H1 (cell line): ENCODE results near the gene ABCC2. TPM values are rescaled to one million over a fixed set of nuclear protein-coding genes. Genes with fewer than 3 reads are reported as not detected.

Experiments used
- CTCF ChIA-PET: fragments of 300-600 bp; sonication (Branson Sonifier 250); formaldehyde crosslinking; loops from one replicate; lab custom pipeline; 2021; ENCODE audit not compliant: partially characterized antibody; lab: Charles Lee
- POLR2A ChIA-PET: fragments of 300-600 bp; sonication (Branson Sonifier 250); formaldehyde crosslinking; loops from one replicate; lab custom pipeline; 2021; ENCODE audit warnings: inconsistent platforms; ENCODE audit not compliant: partially characterized antibody; lab: Charles Lee
- DNase-seq, 2 experiments: peaks; one replicate each; pipeline versions ENCODE4 v3.0.0 to v3.0.0-alpha.2; 2010 to 2022; ENCODE audit warnings: low spot score in 2 of 2, low read depth in 1 of 2, mixed read lengths in 1 of 2
- FAIRE-seq: peaks from 2 replicates; lab custom pipeline; 2011; peaks lifted over from hg19 to GRCh38; lab: Jason Lieb, UNC
- H2AFZ ChIP-seq: 2 replicates; pipeline ENCODE4 v1.8.1; 2012; ENCODE audit warnings: low read length, inconsistent platforms
- H2AK5ac ChIP-seq: 2 replicates; pipeline ENCODE4 v1.6.1; 2013; ENCODE audit warnings: low read depth, low read length
- H2BK120ac ChIP-seq: replicated peaks from 2 replicates; pipeline ENCODE3; 2013; ENCODE audit warnings: low read depth, low read length, inconsistent platforms
- H2BK12ac ChIP-seq: 2 replicates; pipeline ENCODE4 v1.6.1; 2013; ENCODE audit warnings: low read depth, low read length
- H2BK15ac ChIP-seq: 2 replicates; pipeline ENCODE4 v1.6.1; 2013; ENCODE audit warnings: low read length
- H2BK20ac ChIP-seq: 2 replicates; pipeline ENCODE4 v1.6.1; 2013; ENCODE audit warnings: low read length
- H2BK5ac ChIP-seq: 2 replicates; pipeline ENCODE4 v1.6.1; 2013; ENCODE audit warnings: low read depth, low read length
- H3K14ac ChIP-seq: 2 replicates; pipeline ENCODE4 v1.6.1; 2013; ENCODE audit warnings: inconsistent platforms; ENCODE audit not compliant: insufficient read length
- H3K18ac ChIP-seq: 2 replicates; pipeline ENCODE4 v1.6.1; 2013; ENCODE audit warnings: low read length; ENCODE audit errors: extremely low read depth
- H3K23ac ChIP-seq: 2 replicates; pipeline ENCODE4 v1.6.1; 2013; ENCODE audit warnings: inconsistent platforms; ENCODE audit not compliant: insufficient read length
- H3K23me2 ChIP-seq: 2 replicates; pipeline ENCODE4 v1.6.1; 2013; ENCODE audit warnings: low read depth, low read length
- H3K27ac ChIP-seq: 2 replicates; pipeline ENCODE4 v1.6.1; 2011; ENCODE audit warnings: low read depth, low read length, inconsistent platforms
- H3K27me3 ChIP-seq, 4 experiments: replicated peaks in 1 of 4; 1 replicate in 1 of 4; 2 replicates in 3 of 4; pipeline versions ENCODE4 v1.6.1 to v1.8.1; 2011 to 2013; ENCODE audit warnings: low read length in 3 of 4, mild to moderate bottlenecking in 3 of 4, inconsistent platforms in 2 of 4, mixed read lengths in 2 of 4, moderate library complexity in 1 of 4; ENCODE audit not compliant: control insufficient read depth in 3 of 4, insufficient read depth in 3 of 4; ENCODE audit errors: extremely low read depth in 1 of 4
- H3K36me3 ChIP-seq, 4 experiments: 2 replicates each; pipeline versions ENCODE4 v1.6.1 to v1.8.1; 2011 to 2013; ENCODE audit warnings: mild to moderate bottlenecking in 4 of 4, low read length in 3 of 4, moderate library complexity in 2 of 4, control low read depth in 1 of 4, inconsistent platforms in 1 of 4; ENCODE audit not compliant: insufficient read depth in 4 of 4, control insufficient read depth in 2 of 4
- H3K4ac ChIP-seq: replicated peaks from 2 replicates; pipeline ENCODE3; 2013; ENCODE audit warnings: low read length, low read depth, mixed read lengths, inconsistent platforms; ENCODE audit not compliant: insufficient read length
- H3K4me1 ChIP-seq, 4 experiments: replicated peaks in 1 of 4; 1 replicate in 1 of 4; 2 replicates in 3 of 4; pipeline versions ENCODE4 v1.6.1 to v1.8.1; 2011 to 2013; ENCODE audit warnings: low read length in 3 of 4, inconsistent platforms in 2 of 4, mixed read lengths in 1 of 4; ENCODE audit not compliant: insufficient read depth in 4 of 4, control insufficient read depth in 3 of 4
- H3K4me2 ChIP-seq, 2 experiments: 2 replicates each; pipeline versions ENCODE4 v1.6.1 to v1.8.1; 2011 to 2013; ENCODE audit warnings: low read depth in 2 of 2, low read length in 2 of 2, control low read depth in 1 of 2, inconsistent platforms in 1 of 2, mild to moderate bottlenecking in 1 of 2; ENCODE audit not compliant: insufficient read depth in 1 of 2
- H3K4me3 ChIP-seq, 4 experiments: fragments of 200-600, 300-600 bp in 1 of 4; sonication (generic), shearing (Covaris generic), sonication (Bioruptor Twin) in 1 of 4; 2 replicates each; pipeline versions ENCODE4 v1.5.1 to v1.8.1; 2011 to 2016; ENCODE audit warnings: low read length in 4 of 4, low read depth in 3 of 4, control low read depth in 2 of 4, inconsistent platforms in 2 of 4, mild to moderate bottlenecking in 2 of 4, mixed read lengths in 1 of 4, moderate library complexity in 1 of 4; ENCODE audit not compliant: insufficient read depth in 2 of 4; ENCODE audit errors: extremely low read depth in 1 of 4
- H3K56ac ChIP-seq: replicated peaks from 2 replicates; pipeline ENCODE3; 2013; ENCODE audit warnings: low read depth, mild to moderate bottlenecking, mixed read lengths, low read length, inconsistent platforms; ENCODE audit not compliant: insufficient read length
- H3K79me1 ChIP-seq: 2 replicates; pipeline ENCODE4 v1.6.1; 2013; ENCODE audit warnings: low read depth, low read length, control low read depth
- H3K79me2 ChIP-seq, 2 experiments: 2 replicates each; pipeline versions ENCODE4 v1.6.1 to v1.8.1; 2012 to 2013; ENCODE audit warnings: low read length in 2 of 2, mild to moderate bottlenecking in 2 of 2, inconsistent platforms in 1 of 2; ENCODE audit not compliant: insufficient read depth in 2 of 2, control insufficient read depth in 1 of 2
- H3K9ac ChIP-seq, 4 experiments: replicated peaks in 1 of 4; 1 replicate in 1 of 4; 2 replicates in 3 of 4; pipeline versions ENCODE4 v1.6.1 to v1.8.1; 2011 to 2013; ENCODE audit warnings: low read depth in 3 of 4, low read length in 3 of 4, control low read depth in 2 of 4, mild to moderate bottlenecking in 2 of 4, moderate library complexity in 2 of 4, inconsistent platforms in 1 of 4; ENCODE audit errors: extremely low read depth in 1 of 4
- H3K9me3 ChIP-seq, 2 experiments: 2 replicates each; pipeline versions ENCODE4 v1.6.1 to v1.8.1; 2012 to 2013; ENCODE audit warnings: mild to moderate bottlenecking in 2 of 2, moderate library complexity in 2 of 2, control low read depth in 1 of 2, inconsistent platforms in 1 of 2, low read depth in 1 of 2, low read length in 1 of 2, mixed read lengths in 1 of 2; ENCODE audit not compliant: insufficient read depth in 2 of 2
- H4K20me1 ChIP-seq, 2 experiments: replicated peaks in 1 of 2; 2 replicates each; pipeline versions ENCODE3 to v1.8.1; 2011 to 2013; ENCODE audit warnings: inconsistent platforms in 2 of 2, low read length in 2 of 2, mild to moderate bottlenecking in 1 of 2; ENCODE audit not compliant: insufficient read depth in 2 of 2, control insufficient read depth in 1 of 2
- H4K5ac ChIP-seq: 2 replicates; pipeline ENCODE4 v1.6.1; 2013; ENCODE audit warnings: low read length, low read depth, mixed read lengths, inconsistent platforms; ENCODE audit not compliant: insufficient read length
- H4K8ac ChIP-seq: 2 replicates; pipeline ENCODE4 v1.8.0; 2013; ENCODE audit warnings: mild to moderate bottlenecking, moderate library complexity, low read length, inconsistent platforms; ENCODE audit not compliant: insufficient read depth; ENCODE audit errors: extremely low read depth
- H4K91ac ChIP-seq: replicated peaks from 2 replicates; pipeline ENCODE3; 2013; ENCODE audit warnings: low read length, mixed read lengths, inconsistent platforms; ENCODE audit not compliant: insufficient read length
- BACH1 ChIP-seq: IDR thresholded peaks from 2 replicates; pipeline ENCODE4 v1.6.1; 2012; ENCODE audit warnings: low read length, improper control_type of control experiment
- CTBP2 ChIP-seq: IDR thresholded peaks from 2 replicates; pipeline ENCODE4 v1.7.0; 2011; ENCODE audit warnings: borderline replicate concordance, mild to moderate bottlenecking, moderate library complexity, mixed read lengths, low read length; ENCODE audit not compliant: insufficient read depth, insufficient read length
- FOSL1 ChIP-seq: IDR thresholded peaks from 2 replicates; pipeline ENCODE4 v1.6.1; 2011; ENCODE audit warnings: mild to moderate bottlenecking, low read depth, low read length, moderate library complexity; ENCODE audit not compliant: insufficient read depth
- NANOG ChIP-seq: IDR thresholded peaks from 2 replicates; pipeline ENCODE4 v1.6.1; 2011; ENCODE audit warnings: low read length, low read depth, mild to moderate bottlenecking, inconsistent platforms; ENCODE audit not compliant: insufficient read depth, poor library complexity, severe bottlenecking
- POU5F1 ChIP-seq: IDR thresholded peaks from 2 replicates; pipeline ENCODE4 v1.6.1; 2011; ENCODE audit warnings: low read depth, mild to moderate bottlenecking, low read length, moderate library complexity
- SP4 ChIP-seq: IDR thresholded peaks from 2 replicates; pipeline ENCODE4 v1.6.1; 2012; ENCODE audit warnings: low read length, inconsistent platforms
- TAF7 ChIP-seq: optimal IDR thresholded peaks from 2 replicates; pipeline ENCODE3; 2011; ENCODE audit warnings: low read depth, mild to moderate bottlenecking, inconsistent platforms, low read length, moderate library complexity, borderline replicate concordance
- YY1 ChIP-seq: IDR thresholded peaks from 2 replicates; pipeline ENCODE4 v1.6.1; 2011; ENCODE audit warnings: low read depth, mild to moderate bottlenecking, low read length
- WGBS, 2 experiments: shearing (Covaris generic) in 1 of 2; methylation state at CpG; one replicate each; pipeline versions ENCODE4 v1.1.6 to v1.1.7; 2013 to 2015; ENCODE audit warnings: low lambda C conversion rate in 2 of 2, mixed read lengths in 2 of 2, inconsistent platforms in 1 of 2, low coverage in 1 of 2, missing lambda C conversion rate in 1 of 2; ENCODE audit not compliant: insufficient replicate concordance in 2 of 2, insufficient coverage in 1 of 2, insufficient read length in 1 of 2; ENCODE audit errors: extremely low coverage in 1 of 2, missing lambda C conversion rate in 1 of 2; 5-methylcytosine and 5-hydroxymethylcytosine counted together
- polyA plus RNA-seq, 7 experiments: library from polyadenylated mRNA; depleted of rRNA in 3 of 7; stranded (reverse) in 5 of 7; unstranded in 2 of 7; fragments of >200 nt in 5 of 7; fragments of 200-250 nt in 2 of 7; gene quantifications; 1 replicate in 5 of 7; 2 replicates in 1 of 7; 4 replicates in 1 of 7; pipeline versions ENCODE4 v1.2.1 to v1.2.3, GENCODE V29; 2011 to 2013; ENCODE audit warnings: missing spikeins in 2 of 7, mixed read lengths in 2 of 7
- total RNA-seq: library from RNA; stranded (reverse); fragmentation: NEBNext Ultra II Directional; extraction: Animal tissue kit (Norgen Biotek cat#: 25700); gene quantifications from 2 replicates; pipeline ENCODE4 v1.2.1, GENCODE V29; 2021

The ABCC2 gene
- total and polyA plus RNA-seq, 2 of the 8 experiments (the other 6 are each of a cell fraction or from before 2014, with no cell fraction given), result 0.74 to 1.1 TPM

GRCh38 chr10:99832439-99832838 is 50.0 kb downstream of the ABCC2 start:
- no peaks in the 10 kb centered on the region for H3K27me3 ChIP-seq
- H2AK5ac ChIP-seq, result no peak overlapping the region
- no peak overlapping the region for H4K5ac ChIP-seq
- H2BK12ac ChIP-seq, result no peak overlapping the region
- no peak overlapping the region for H3K4me3 ChIP-seq
- no peaks in the 10 kb centered on the region for H3K4me1 ChIP-seq
- no peak overlapping the region for H3K56ac ChIP-seq
- 81% methylated on average over 2 of the region's 2 CpGs; no CpG with 5 or more reads in 1 of the 2 experiments for WGBS, 2 experiments
- no peaks in the 10 kb centered on the region for H3K36me3 ChIP-seq
- no peak overlapping the region for H2BK5ac ChIP-seq
- H3K4ac ChIP-seq, result no peak overlapping the region
- no peaks in the 10 kb centered on the region for H3K23me2 ChIP-seq
- TF ChIP-seq BACH1, result no peak
- no peak for TF ChIP-seq POU5F1
- TF ChIP-seq FOSL1, result no peak
- TF ChIP-seq CTBP2, result no peak
- no peak for TF ChIP-seq TAF7
- no peak for TF ChIP-seq YY1
- no peak for TF ChIP-seq NANOG
- no peak for TF ChIP-seq SP4
- ChIA-PET POLR2A (no interaction called here), CTCF (no interaction called here)
- H3K9me3 ChIP-seq, result no peaks in the 10 kb centered on the region
- FAIRE-seq, result no peak
- no peak overlapping the region for H3K4me2 ChIP-seq
- H3K27ac ChIP-seq, result no peak overlapping the region
- H4K8ac ChIP-seq, result no peak overlapping the region
- no peaks in the 10 kb centered on the region for H4K20me1 ChIP-seq
- H2BK20ac ChIP-seq, result no peak overlapping the region
- no peak overlapping the region for H3K14ac ChIP-seq
- no peak overlapping the region for H3K23ac ChIP-seq
- no peaks in the 10 kb centered on the region for H3K79me1 ChIP-seq
- no peak overlapping the region for H2AFZ ChIP-seq
- H3K79me2 ChIP-seq, result no peaks in the 10 kb centered on the region
- no peak overlapping the region for H2BK120ac ChIP-seq
- no peak overlapping the region for H2BK15ac ChIP-seq
- no peak overlapping the region for H3K9ac ChIP-seq
- no peak overlapping the region for H4K91ac ChIP-seq
- no peak for DNase-seq
- no peak overlapping the region for H3K18ac ChIP-seq
